Stimulated activated CD4-positive, alpha-beta T cell treated with anti-CD3 and anti-CD28 coated beads, TNF-alpha, amount 100 ng/mL, for 24 hours (primary cell): ENCODE results near the gene KRT79.
"Not testable (repeated sequence)": the region's sequence is repeated elsewhere in the genome, so short reads cannot be mapped to it uniquely, and the experiment has no call there.

Experiments used
- DNase-seq, 3 experiments: peaks; one replicate each; pipeline ENCODE4 v3.0.0-alpha.2; 2020; ENCODE audit warnings: low read depth in 3 of 3

Gene KRT79

DNA sequence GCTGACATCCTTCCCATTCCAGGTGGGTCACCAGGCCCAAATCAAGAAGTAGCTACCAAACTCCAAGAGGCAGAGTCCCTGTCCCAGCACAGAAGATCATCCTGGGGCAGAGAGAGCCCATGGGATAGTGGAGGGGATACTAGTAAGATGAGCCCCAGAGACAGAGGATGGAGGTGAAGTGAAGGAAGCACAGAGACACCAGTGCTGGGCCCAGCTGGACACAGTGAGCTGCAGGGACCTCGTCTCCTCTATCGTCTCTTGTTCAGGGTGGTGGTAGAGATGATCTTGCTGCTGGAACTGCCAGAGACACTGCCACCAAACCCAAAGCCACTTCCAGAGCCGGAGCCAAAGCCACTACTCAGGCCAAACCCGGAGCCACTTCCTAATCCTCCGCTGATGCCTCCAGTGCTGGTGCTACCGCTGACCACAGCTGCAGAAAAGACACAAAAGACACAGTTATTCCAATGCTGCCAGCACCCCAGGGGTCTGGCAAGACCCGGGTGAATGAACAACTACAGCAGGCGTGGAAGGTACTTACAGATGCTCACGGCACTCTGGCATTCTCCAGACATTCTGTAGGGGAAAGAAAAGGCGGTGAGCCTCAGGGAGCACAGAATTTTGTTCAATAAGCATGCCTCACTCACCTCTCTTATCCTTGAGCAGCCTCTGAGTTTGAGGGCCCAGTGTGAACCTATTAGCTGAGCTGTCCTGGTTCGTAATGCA, 27.1 kb downstream of the KRT79 start:
- no peak for DNase-seq

DNA sequence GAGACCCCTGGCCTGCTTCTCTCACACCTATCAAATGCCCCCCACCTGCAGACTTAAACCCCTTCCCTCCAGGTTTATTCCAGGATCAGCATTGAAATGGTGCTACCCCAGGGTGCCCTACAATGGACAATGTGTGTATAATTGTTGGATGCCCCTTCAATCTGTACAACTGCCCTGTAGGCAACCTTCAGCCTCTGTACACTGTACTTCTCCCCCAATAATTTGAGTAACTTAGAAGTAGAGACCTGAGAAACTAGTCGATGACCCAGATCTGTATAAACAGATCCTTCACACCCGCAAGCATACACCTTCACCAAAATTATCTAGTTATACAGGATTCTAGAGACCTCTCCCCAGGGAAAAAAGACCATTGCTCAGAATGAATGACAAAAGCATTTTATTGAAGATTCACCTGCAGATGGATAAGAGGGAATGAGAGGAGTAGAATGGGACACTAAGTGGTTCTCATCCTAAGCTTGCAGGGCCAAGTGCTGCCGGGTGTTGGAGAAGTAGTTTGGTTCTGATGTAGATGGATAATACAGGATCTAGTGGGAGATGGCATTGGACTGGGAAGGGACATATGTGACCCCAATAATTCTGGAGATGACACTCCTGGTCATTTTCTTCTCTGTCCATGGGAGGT, 27.8 kb downstream of the KRT79 start:
- no peak for DNase-seq

DNA sequence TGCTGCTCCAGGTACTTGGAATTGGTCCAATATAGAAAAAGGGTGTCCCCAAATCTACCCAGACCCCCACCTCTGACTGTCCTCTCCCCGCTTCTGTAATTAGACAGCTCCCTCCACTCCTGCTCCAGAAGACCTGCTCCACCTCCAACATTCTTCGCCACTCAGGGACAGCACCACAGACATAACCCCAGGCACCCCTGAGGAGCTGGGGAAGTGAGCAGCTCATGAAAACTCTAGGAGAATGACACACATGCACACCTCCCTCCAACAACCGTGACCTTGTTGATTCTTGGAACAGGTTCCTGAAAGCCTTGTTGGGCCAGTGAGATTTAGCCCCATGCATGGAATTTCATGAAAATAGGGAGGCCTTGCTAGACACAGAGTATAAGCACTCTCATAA, 28.4 kb downstream of the KRT79 start:
- no peak for DNase-seq

DNA sequence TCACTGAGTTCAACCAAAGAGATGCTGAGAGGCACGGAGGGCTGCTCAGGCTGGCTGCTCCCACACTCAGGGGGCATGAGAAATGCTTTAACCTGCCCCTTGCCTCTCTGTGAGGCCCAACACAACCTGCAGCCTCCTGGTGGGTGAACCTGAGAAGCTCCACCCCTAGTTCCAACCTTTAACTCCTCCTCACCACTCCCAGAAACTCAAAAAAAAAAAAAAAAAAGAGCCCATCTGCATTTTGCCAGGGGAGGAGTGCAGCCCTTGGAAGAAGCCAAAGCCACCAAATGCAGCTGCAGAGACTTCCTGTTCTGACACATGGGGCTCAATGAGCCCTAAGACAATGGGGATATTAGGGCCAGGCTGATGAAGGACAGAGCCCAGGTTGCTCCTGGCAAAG, 29.1 kb downstream of the KRT79 start:
- DNase-seq, result no peak

DNA sequence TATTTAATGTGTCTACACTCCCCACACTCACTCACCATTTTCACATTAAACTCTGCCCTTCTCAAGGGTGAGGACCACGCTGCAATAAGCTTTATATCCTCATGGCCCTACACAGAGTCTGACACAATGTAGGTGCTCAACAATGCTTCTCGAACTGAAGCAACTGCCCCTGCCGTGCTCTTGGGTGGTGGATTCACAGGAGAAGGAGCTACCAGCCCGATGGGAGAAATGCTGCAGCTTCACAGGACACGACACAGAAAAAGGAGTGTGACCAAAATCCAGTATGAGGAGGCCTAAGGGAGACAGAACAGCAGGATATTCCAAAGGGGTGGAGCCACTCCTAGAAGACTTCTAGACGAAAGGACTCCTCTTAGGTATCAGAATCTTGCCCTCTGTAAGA, 31.7 kb downstream of the KRT79 start:
- no peak for DNase-seq

DNA sequence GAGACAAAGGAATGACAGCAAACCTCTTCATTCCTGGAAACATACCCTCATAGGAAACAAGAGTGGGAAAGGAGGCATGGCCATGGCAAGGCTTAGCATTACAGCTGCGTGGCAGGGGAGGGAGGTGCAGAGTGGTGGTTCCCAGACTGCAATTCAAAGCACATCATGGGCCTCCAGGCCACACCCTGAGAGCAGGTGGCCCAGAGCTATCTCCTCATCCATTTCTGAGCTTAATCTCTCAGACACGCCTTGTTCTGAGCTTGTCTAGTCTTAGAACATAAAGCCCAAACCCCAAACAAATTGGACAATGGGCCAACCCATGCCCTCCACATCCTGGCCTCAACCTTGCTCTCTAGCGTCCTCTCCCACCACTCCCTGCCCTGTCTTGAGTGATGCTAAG, 32.3 kb downstream of the KRT79 start:
- DNase-seq, result no peak

DNA sequence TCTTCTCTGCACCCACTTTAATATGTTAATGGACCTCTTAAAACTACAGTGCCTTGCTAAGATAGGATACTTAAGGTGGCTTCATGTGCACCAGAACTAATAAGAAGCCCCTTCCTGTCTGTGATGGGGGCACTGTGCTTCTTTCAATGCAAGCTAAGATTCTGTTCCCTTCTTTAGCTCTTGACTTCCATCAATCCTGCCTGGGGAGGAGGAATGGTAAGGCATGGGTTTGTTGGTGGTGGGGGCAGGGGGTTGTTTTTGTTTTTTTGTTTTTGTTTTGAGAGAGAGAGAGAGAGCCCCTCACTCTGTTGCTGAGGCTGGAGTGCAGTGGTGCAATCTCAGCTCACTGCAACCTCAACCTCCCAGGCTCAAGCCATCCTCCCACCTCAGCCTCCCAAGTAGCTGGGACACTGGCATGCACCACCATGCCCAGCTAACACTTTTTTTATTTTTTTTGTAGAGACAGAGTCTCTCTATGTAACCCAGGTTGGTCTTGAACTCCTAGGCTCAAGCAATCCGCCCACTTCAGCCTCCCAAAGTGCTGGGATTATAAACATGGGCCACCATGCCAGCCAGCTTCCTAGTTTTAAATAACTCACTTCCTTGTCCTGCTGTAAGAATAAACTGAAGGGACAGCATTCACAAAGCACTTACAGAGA, 33.7 kb downstream of the KRT79 start:
- no peak for DNase-seq

DNA sequence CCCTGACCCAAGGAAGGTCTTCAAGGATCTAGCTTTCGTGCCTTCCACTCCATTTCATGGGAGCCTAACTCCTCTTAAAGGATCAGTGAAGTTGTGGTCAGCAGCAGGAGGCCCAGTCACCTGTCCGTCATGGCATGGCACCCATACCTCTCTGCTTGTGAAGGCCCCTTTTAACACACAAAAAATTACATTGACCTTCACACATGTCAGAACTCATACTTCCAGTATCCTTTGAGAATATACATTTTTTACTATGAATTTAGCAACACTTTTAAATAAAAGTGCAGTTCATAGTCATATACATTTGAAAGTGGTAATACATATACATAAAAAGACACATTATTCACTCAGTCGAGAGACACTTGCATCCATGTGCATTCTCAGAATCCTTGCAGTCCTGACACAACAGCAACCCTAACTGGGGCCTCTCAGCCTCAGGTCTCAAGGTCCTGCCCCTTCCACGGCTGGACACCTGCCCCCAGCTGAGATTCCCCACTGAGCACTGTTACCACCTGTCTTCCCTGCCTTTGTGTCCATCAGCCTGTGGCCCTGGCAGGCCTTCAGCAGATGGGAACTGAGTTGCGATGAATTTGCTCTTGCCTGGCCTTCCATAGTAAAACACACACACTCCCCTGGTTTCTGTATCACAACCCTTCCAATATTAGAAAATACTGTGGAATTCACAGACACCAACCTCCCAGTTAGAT, 34.5 kb downstream of the KRT79 start:
- no peak for DNase-seq

DNA sequence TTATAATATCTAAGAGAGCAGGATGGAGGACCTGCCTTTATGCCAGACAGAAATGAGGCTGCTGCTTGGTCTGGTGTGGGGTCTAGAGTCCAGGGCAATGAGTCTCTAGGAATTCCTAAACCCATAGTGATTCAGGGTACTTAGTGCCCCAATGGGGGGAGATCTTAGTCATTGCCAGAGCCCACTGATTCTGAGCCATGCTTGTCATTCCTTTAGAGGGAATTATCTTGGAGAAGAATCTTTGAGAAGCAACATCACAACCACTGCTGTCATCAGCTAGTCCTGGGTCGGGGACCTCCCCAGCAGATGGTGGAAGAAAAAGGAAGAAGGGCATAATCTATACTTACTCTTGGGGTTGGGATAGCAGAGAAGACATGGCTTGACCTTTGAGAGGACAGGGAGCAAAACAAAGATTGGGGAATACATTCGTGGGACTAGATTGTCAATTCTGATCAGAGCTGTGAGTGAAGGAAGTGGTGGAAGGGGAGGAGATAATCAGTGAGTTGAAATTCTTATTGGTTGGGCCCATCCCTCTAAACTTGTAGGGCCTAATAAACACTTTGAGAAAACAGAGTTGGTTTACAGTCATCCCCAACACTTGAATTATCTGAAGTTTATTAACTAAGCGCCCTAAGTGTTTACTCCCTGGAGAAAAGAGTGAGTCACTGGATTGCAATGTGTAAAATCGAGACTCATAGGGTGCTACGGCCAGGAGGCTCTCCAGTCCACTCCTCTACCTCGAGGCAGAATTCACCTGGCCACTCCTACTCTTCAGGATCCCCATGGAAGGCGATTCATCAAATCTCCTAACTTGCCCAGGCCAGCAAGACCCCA, 35.2 kb downstream of the KRT79 start:
- no peak for DNase-seq

DNA sequence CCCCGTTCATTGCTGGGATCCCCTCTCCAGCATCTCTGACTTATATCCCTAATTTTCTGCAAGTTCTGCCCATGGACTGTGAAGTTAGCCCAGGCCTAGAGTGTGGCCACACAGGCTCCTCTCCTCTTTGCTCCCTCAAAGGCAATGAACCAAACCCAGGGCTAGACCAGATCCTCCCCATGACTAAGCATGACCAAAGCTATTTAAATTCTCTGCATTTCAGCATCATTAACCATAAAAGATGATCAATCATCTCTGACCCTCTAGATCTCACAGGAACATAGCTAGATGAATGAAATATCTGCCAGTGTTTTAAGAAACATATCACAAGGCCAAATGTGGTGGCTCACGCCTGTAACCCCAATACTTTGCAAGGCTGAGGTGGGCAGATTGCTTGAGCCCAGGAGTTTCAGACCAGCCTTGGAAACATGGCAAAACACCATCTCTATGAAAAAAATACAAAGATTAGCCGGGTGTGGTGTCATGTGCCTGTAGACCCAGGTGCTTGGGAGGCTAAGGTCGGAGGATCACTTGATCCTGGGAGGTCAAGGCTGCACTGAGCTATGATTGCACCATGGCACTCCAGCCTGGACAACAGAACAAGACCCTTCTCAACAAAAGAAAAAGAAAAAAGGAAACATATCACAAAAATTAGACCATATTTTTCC, 36.0 kb downstream of the KRT79 start:
- no peak for DNase-seq

DNA sequence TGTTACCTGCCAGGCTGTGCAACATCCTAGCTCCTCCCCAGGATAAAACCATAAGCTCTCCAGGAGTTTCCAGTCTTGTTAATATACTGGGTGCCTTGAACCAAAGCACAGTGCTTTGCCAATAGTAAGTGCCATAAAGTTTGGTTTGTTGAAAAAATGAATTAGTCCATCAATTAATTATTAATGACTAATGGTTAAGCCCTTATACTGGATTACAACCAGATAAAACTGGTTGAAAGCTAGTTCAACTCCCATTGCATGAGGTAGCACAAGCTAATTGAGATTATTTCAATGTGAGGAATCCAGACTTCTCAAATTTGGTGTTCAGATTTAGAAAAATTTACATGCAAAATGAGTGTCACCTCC, 36.6 kb downstream of the KRT79 start:
- no peak for DNase-seq

DNA sequence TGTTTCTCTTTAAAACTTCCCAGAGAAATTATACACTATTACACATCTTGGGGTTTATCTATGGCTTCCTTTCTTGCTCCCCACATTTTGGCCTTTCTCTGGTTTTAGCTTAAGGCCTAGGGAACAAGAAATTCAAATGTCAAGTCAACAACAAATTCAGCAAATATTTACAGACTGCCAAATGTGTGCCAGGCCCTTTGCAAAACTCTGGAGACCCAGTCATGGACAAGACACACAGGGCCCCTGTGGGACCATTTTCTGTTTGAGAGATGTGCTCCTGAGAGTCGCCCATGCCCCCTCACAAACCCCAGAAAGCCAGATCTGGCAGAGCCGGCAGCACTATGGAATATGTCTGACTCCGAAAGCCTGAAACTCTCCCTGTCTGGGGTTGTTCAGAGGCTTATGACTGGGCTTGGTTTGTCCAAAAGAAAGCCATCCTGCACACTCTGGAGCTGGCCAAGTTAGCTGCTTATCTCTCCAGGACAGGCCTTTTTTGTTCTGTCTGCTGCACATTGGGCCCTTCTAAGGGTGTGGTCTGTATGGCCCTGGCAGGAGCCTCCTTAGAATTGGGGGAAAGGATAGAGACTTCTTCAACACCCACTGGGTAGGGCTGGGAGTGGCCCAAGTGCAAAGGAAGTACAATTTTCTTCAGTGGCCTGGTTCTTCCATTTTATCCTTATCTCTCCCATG, 37.1 kb downstream of the KRT79 start:
- DNase-seq, result no peak

DNA sequence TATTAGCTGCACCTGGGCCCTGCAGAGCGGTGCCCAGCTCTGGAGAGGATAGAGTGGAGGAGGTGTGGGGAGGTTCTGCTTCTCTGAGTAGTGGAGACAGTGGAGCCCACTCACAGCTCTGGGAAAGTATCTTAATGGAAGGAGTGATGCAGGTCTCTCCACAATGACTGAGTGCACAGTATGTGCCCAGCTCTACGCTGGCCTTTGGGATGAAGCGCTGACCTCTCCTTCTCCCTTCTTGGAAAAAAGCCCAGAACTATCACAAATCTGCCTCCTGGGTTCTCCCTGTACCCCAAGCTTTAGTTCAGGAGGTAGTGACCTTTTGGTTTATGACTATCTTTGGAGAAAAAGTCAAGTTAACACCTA, 37.7 kb downstream of the KRT79 start:
- DNase-seq, result no peak

DNA sequence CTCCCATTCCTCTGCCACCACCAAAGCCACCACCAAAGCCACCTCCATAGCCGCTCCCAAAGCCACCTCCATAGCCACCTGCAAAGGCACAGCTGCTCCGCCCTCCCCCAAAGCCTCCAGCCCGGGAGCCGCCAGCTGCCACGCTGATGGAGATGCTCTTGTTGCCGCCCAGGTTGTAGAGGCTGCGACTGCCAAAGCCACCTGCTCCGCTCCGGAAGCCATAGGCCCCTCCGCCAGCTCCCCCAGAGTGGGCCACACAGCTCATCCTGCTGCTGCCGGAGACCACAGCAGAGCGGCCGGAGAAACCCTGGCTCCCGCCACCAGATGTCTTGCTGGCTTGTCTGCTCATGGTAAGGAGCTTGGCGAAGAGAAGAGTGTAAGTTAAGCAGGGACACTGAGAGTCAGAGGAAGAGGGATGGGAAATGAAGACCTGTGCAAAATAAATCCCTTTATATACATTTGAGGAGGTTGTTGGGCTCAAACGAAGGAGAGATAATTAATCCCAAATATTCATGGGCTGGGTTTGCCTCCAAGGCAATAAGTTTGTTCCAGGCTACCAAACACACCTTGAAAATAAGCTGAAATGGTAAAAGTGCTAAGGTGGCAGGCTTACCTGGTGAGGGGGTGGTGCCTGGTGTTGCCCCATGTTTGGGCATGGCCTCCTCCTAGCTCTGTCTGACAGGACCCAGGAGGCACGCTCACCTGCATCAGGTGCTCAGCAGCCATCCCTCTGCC, 38.2 kb downstream of the KRT79 start, which contains the start of gene KRT3:
Gene KRT3 (minus strand): TSS at position 424 of the 735 bp plus-strand sequence. CDS start 75 bp downstream, at position 349.
- no peak for DNase-seq

DNA sequence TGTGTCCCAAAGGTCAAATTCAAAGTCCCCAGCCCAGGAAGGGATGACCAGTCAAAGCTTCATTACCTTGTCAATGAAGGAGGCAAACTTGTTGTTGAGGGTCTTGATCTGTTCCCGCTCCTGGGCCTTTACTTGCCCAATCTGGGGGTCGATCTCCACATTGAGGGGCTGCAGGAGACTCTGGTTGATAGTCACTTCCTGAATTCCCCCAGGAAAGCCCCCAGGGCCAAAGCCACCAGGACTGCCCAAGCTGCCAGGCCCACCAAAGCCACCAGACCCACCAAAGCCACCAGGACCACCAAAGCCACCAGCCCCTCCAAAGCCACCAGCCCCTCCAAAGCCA, 38.8 kb downstream of the KRT79 start:
- DNase-seq, result not testable (repeated sequence)

DNA sequence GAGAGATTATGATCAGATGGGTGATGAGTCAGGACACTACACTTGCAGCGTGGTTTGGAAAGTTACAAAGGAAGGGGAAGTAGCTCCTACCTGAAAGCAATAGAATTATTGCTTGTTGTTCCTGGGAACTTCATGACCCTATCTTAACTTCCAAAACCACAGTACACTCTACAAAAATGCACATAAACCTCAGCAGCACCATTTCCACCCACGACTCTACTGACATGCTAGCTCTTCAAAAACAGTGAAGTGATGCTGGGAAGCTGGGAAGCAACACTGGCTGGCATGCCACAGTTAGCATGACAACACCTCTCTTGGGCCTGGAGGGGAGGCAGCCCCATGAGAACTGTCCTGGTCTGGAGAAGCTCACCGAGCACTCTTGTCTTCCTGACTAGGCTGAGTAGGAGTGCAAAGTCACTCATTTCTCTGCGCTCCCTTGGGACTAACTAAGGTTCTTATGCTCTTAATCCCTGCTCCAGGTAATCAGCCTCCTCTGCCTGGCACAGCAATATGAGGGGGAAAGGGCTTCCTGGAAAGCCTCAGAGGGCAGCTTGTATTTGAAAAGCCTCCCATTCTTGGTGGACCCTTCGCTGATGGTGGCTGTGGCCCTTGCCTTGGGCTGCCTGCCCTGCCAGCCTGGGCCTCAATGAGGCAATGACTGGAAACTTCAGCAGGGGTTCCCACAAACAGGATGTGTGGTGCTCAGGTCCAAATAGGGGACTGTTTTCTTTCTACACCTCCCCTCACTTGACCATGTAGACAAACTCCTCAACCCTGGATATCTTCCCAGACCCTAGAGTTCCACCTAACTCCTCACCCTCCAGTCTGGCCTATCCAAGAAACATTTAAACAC, 39.4 kb downstream of the KRT79 start:
- no peak for DNase-seq

DNA sequence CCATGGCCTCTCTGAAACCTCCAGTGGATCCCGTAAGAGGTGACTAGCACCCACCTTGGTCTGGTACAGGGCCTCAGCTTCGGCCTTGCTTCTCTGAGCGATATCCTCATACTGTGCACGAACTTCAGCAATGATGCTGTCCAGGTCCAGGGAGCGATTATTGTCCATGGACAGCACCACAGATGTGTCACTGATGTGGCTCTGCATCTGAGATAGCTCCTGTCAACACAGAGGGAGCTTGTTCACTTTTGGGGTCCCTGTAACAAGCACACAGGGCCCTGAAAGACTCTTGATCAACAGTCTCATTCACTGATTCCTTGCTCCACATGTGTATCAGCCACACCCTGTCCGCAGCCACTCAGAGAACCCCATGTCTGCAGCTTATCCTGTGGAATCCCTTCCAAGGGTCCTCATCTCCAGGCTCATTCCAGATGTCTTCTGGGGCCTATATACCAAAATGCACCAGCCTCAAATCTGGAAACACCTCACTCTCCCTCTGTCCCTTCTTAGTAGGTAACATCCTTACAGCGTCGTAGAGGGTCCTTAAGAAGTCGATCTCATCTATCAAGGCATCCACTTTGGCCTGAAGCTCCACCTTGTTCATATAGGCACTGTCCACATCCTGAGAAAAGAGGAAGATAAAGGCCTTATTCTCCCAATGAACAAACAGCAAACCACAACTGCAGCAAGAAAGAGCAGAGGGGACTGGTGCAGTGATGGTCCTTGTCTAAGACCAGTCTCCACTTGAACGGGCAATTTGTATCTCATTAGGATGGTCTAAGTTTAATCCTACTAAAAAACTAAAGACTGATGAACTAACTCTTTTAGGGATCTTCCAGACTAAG, 41.7 kb downstream of the KRT79 start:
- DNase-seq, result no peak
